Measurements from ENCODE around the gene PARD3B.

Gene PARD3B

GRCh38 chr2:204850581-204850980 lies 305.3 kb downstream of the PARD3B start:
- DNase-seq: no peak

- DNase-seq: no peak
Observed at GRCh38 chr2:204853905-204854304, 308.6 kb downstream of the PARD3B start.

GRCh38 chr2:204860274-204860673 lies 315.0 kb downstream of the PARD3B start:
- no peak for DNase-seq

- no peak for DNase-seq
Observed at GRCh38 chr2:204862809-204863208, 317.5 kb downstream of the PARD3B start.

GRCh38 chr2:204863336-204863735 lies 318.1 kb downstream of the PARD3B start:
- DNase-seq: no peak

- DNase-seq: no peak
Observed at GRCh38 chr2:204869132-204869823, 324.0 kb downstream of the PARD3B start.

- no peak for DNase-seq
Observed at GRCh38 chr2:204870053-204870452, 324.8 kb downstream of the PARD3B start.

GRCh38 chr2:204871231-204871953 lies 326.1 kb downstream of the PARD3B start:
- DNase-seq: peak; percentile 30 to 68 (median 63)

- DNase-seq: no peak
Observed at GRCh38 chr2:204876311-204876710, 331.0 kb downstream of the PARD3B start.

GRCh38 chr2:204877691-204878090 lies 332.4 kb downstream of the PARD3B start:
- no peak for DNase-seq

- DNase-seq: no peak
Observed at GRCh38 chr2:204880928-204881327, 335.7 kb downstream of the PARD3B start.

GRCh38 chr2:204881655-204882054 lies 336.4 kb downstream of the PARD3B start:
- DNase-seq: no peak

- DNase-seq: no peak
Observed at GRCh38 chr2:204885747-204886146, 340.5 kb downstream of the PARD3B start.

GRCh38 chr2:204886713-204887112 lies 341.4 kb downstream of the PARD3B start:
- no peak for DNase-seq

GRCh38 chr2:204888222-204888621 lies 342.9 kb downstream of the PARD3B start:
- DNase-seq: no peak

GRCh38 chr2:204890680-204891079 lies 345.4 kb downstream of the PARD3B start:
- no peak for DNase-seq

- no peak for DNase-seq
Observed at GRCh38 chr2:204891739-204892138, 346.5 kb downstream of the PARD3B start.

GRCh38 chr2:204892506-204893255 lies 347.4 kb downstream of the PARD3B start:
- DNase-seq: no peak

GRCh38 chr2:204896146-204896545 lies 350.9 kb downstream of the PARD3B start:
- DNase-seq: no peak

- no peak for DNase-seq
Observed at GRCh38 chr2:204897561-204897960, 352.3 kb downstream of the PARD3B start.

- DNase-seq: no peak
Observed at GRCh38 chr2:204898928-204899640, 353.8 kb downstream of the PARD3B start.

- no peak for DNase-seq
Observed at GRCh38 chr2:204899983-204900382, 354.7 kb downstream of the PARD3B start.

GRCh38 chr2:204900487-204900886 lies 355.2 kb downstream of the PARD3B start:
- DNase-seq: no peak
